WERI-Rb-1 (cell line): ENCODE data around the gene COL15A1.

ENCODE experiments used
- DNase-seq: peaks from one replicate; pipeline ENCODE4 v3.0.0-alpha.2; 2020
- H3K27ac ChIP-seq: fragments of 250-450 bp; sonication (Bioruptor Pico); 2 replicates; pipeline ENCODE4 v1.5.1; 2020; ENCODE audit warnings: mild to moderate bottlenecking, moderate library complexity
- H3K27me3 ChIP-seq: fragments of 250-450 bp; sonication (Bioruptor Pico); 2 replicates; pipeline ENCODE4 v1.5.1; 2021; ENCODE audit warnings: mild to moderate bottlenecking, low read depth, moderate library complexity; ENCODE audit not compliant: insufficient read depth, severe bottlenecking
- H3K36me3 ChIP-seq: fragments of 250-450 bp; sonication (Bioruptor Pico); 2 replicates; pipeline ENCODE4 v1.5.1; 2020; ENCODE audit warnings: mild to moderate bottlenecking, moderate library complexity
- H3K4me3 ChIP-seq: 2 replicates; pipeline ENCODE4 v1.5.1; 2011; ENCODE audit warnings: low read depth, mild to moderate bottlenecking, control low read depth, low read length
- H3K9me3 ChIP-seq: fragments of 250-450 bp; sonication (Bioruptor Pico); 2 replicates; pipeline ENCODE4 v1.5.1; 2021; ENCODE audit warnings: mild to moderate bottlenecking, moderate library complexity; ENCODE audit not compliant: severe bottlenecking
- TF ChIP-seq, protein P1 (sequence below): IDR thresholded peaks from 2 replicates; pipeline ENCODE4 v1.5.1; 2011; ENCODE audit warnings: low read depth, mild to moderate bottlenecking, control low read depth, inconsistent platforms, low read length

Gene COL15A1

DNA sequence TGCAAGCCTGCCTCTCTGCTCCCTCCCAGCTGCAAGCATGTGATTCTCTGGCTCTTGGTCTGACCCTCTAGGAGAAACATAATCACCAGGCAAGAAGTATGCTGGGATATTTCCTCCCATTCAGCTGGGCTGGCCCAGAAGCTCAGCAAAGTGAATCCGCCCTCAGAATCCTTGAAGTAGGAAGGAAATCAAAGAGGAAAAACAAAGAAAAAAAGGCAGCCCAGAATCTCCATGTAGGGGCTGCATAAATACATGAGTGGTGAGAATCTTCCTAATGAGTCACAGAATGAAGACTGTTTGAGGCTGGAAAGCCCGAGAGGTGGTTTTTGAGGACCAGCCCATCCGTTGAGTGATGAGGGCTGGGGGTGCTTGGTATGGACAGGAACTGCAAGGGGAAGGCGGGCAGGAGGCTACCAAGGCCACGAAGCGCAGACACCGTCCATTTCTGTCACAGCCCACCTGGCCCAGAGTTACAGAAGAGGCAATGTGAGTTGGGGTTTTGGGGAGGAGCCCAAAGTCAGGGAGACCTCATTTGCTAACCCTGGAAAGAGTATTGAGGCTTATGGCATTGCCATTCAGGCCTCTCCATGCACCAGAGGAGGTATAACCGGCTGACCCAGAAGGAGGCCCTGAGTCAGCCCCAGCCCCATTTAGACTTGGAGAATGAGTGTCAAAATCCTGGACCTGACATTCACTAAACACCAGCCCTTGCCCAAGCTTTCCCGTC lies 127.8 kb downstream of the COL15A1 start:
- Histone ChIP-seq H3K27ac (no peak overlapping the region), H3K4me3 (no peak overlapping the region), H3K9me3 (no peaks in the 10 kb centered on the region), H3K36me3 (no peaks in the 10 kb centered on the region), H3K27me3 (no peaks in the 10 kb centered on the region)
- TF ChIP-seq, protein P1, sequence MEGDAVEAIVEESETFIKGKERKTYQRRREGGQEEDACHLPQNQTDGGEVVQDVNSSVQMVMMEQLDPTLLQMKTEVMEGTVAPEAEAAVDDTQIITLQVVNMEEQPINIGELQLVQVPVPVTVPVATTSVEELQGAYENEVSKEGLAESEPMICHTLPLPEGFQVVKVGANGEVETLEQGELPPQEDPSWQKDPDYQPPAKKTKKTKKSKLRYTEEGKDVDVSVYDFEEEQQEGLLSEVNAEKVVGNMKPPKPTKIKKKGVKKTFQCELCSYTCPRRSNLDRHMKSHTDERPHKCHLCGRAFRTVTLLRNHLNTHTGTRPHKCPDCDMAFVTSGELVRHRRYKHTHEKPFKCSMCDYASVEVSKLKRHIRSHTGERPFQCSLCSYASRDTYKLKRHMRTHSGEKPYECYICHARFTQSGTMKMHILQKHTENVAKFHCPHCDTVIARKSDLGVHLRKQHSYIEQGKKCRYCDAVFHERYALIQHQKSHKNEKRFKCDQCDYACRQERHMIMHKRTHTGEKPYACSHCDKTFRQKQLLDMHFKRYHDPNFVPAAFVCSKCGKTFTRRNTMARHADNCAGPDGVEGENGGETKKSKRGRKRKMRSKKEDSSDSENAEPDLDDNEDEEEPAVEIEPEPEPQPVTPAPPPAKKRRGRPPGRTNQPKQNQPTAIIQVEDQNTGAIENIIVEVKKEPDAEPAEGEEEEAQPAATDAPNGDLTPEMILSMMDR, result no peak
- no peak for DNase-seq

GRCh38 chr9:99072040-99072394 lies 128.3 kb downstream of the COL15A1 start:
- DNase-seq, result no peak
- no peaks in the 10 kb centered on the region for H3K36me3 ChIP-seq
- H3K4me3 ChIP-seq, result no peak overlapping the region
- TF ChIP-seq, protein P1, result no peak
- no peaks in the 10 kb centered on the region for H3K27me3 ChIP-seq
- no peak overlapping the region for H3K27ac ChIP-seq
- no peaks in the 10 kb centered on the region for H3K9me3 ChIP-seq

DNA sequence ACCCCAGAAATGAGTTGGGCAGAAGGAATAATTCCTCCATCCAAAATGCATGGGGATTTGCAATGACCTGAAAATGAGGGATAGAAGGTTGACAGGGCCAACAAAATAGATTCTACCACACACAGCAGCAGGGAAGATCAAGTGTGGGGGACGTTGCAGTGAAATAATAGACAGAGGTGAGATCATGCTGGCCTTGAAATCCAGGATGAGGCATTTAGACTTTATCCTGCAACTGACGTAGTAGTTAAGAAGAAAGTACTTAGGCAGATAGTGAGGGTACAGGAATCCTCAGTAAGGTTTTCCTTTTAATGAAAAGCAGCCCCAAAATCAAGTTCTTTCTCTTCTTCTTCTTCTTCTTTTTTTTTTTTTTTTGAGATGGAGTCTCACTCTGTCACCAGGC lies 129.6 kb downstream of the COL15A1 start:
- TF ChIP-seq, protein P1, result no peak
- Histone ChIP-seq H3K27me3 (no peaks in the 10 kb centered on the region), H3K9me3 (no peaks in the 10 kb centered on the region), H3K27ac (no peak overlapping the region), H3K4me3 (no peak overlapping the region), H3K36me3 (no peaks in the 10 kb centered on the region)
- no peak for DNase-seq

DNA sequence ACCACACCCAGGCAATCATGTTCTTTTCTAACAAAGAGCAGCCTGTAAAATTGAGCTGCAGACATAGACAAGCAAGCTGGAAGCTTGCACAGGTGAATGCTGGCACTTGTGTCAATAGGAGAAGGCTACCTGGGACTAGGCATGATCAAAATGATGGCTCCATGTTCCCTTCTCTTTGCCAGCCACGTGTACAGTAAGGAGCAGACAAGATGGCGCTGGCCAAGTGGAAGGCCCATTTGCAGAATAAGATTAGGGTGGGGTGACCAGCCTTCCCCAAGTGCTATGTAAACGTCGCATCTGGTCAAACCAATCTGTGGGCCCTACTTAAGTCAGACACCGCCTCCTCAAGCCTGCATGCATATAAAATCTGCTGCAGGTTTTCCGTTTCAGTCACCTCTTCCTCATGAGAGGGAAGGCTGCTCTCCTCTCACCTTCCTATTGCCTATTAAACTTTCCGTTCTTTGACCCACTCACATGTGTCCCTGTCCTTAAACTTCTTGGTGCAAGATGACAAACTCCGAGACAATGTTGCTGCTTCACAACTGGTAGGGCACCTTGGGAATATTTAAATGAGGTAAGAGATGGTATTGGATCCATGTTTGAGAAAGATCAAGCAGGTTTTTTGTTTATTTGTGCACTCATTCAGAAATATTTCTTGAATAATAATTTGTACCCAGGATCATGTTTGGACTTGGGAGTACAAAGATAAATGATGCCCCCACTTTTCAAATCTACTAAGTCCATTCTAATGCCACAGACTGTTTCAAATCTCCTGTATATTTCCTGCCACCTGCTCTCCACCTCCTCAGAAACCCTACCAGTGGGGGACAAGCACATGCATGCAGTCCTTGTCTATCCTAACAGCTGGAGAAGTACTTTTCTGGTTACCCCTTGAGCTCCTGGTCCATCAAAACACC lies 130.5 kb downstream of the COL15A1 start:
- H3K4me3 ChIP-seq, result no peak overlapping the region

GRCh38 chr9:99074902-99075245 lies 131.2 kb downstream of the COL15A1 start:
- no peaks in the 10 kb centered on the region for H3K36me3 ChIP-seq
- H3K27me3 ChIP-seq, result no peaks in the 10 kb centered on the region
- H3K27ac ChIP-seq, result no peak overlapping the region
- H3K4me3 ChIP-seq, result no peak overlapping the region
- TF ChIP-seq, protein P1, result no peak
- H3K9me3 ChIP-seq, result no peaks in the 10 kb centered on the region
- DNase-seq, result no peak

More for the DNA sequence above, 130.5 kb downstream of the COL15A1 start:
- Histone ChIP-seq H3K9me3 (no peaks in the 10 kb centered on the region), H3K36me3 (no peaks in the 10 kb centered on the region), H3K27ac (no peak overlapping the region), H3K27me3 (no peaks in the 10 kb centered on the region)
- DNase-seq, result no peak
- TF ChIP-seq, protein P1, result no peak
